WERI-Rb-1 (cell line): ENCODE measurements around the gene RPUSD4.
A peak's percentile ranks its signal among the peaks of the same experiment; 100 is the strongest.

Experiments
- DNase-seq: peaks from one replicate; pipeline ENCODE4 v3.0.0-alpha.2; 2020
- H3K27ac ChIP-seq: fragments of 250-450 bp; sonication (Bioruptor Pico); 2 replicates; pipeline ENCODE4 v1.5.1; 2020; ENCODE audit warnings: mild to moderate bottlenecking, moderate library complexity
- H3K27me3 ChIP-seq: fragments of 250-450 bp; sonication (Bioruptor Pico); 2 replicates; pipeline ENCODE4 v1.5.1; 2021; ENCODE audit warnings: mild to moderate bottlenecking, low read depth, moderate library complexity; ENCODE audit not compliant: insufficient read depth, severe bottlenecking
- H3K36me3 ChIP-seq: fragments of 250-450 bp; sonication (Bioruptor Pico); 2 replicates; pipeline ENCODE4 v1.5.1; 2020; ENCODE audit warnings: mild to moderate bottlenecking, moderate library complexity
- H3K4me3 ChIP-seq: 2 replicates; pipeline ENCODE4 v1.5.1; 2011; ENCODE audit warnings: low read depth, mild to moderate bottlenecking, control low read depth, low read length
- H3K9me3 ChIP-seq: fragments of 250-450 bp; sonication (Bioruptor Pico); 2 replicates; pipeline ENCODE4 v1.5.1; 2021; ENCODE audit warnings: mild to moderate bottlenecking, moderate library complexity; ENCODE audit not compliant: severe bottlenecking
- CTCF ChIP-seq: IDR thresholded peaks from 2 replicates; pipeline ENCODE4 v1.5.1; 2011; ENCODE audit warnings: low read depth, mild to moderate bottlenecking, control low read depth, inconsistent platforms, low read length

RPUSD4 gene

GRCh38 chr11:126188332-126189108, 22.9 kb downstream of the RPUSD4 start:
- Histone ChIP-seq H3K27me3 (no peaks in the 10 kb centered on the region), H3K9me3 (no peaks in the 10 kb centered on the region), H3K4me3 (no peak overlapping the region), H3K36me3 (peaks cover 23% of the 10 kb centered on the region), H3K27ac (no peak overlapping the region)
- DNase-seq = no peak
- no peak for TF ChIP-seq CTCF

GRCh38 chr11:126186708-126187529, 24.5 kb downstream of the RPUSD4 start:
- peak; percentile 30; the same call in 1 of the 2 replicates for TF ChIP-seq CTCF
- Histone ChIP-seq H3K9me3 (no peaks in the 10 kb centered on the region), H3K27ac (peak overlapping the region; percentile 50; the same call in 1 of the 2 replicates), H3K36me3 (peaks cover 12% of the 10 kb centered on the region; the same call in 1 of the 2 replicates), H3K27me3 (no peaks in the 10 kb centered on the region), H3K4me3 (no peak overlapping the region)
- DNase-seq = peak; percentile 22

GRCh38 chr11:126186025-126186698, 25.3 kb downstream of the RPUSD4 start:
- H3K27ac ChIP-seq = peak overlapping the region; percentile 50; the same call in 1 of the 2 replicates
- H3K4me3 ChIP-seq = no peak overlapping the region
- peak; percentile 41 for DNase-seq
- no peak for TF ChIP-seq CTCF
- peaks cover 4% of the 10 kb centered on the region; the same call in 1 of the 2 replicates for H3K36me3 ChIP-seq
- no peaks in the 10 kb centered on the region for H3K9me3 ChIP-seq
- H3K27me3 ChIP-seq = no peaks in the 10 kb centered on the region

- DNase-seq = no peak
- no peak for TF ChIP-seq CTCF
- no peak overlapping the region for H3K27ac ChIP-seq
Observed at GRCh38 chr11:126185259-126186024, 26.0 kb downstream of the RPUSD4 start.

GRCh38 chr11:126182787-126183445, 28.5 kb downstream of the RPUSD4 start:
- Histone ChIP-seq H3K27me3 (no peaks in the 10 kb centered on the region), H3K4me3 (no peak overlapping the region), H3K9me3 (no peaks in the 10 kb centered on the region), H3K36me3 (no peaks in the 10 kb centered on the region), H3K27ac (no peak overlapping the region)
- TF ChIP-seq CTCF = no peak
- DNase-seq = no peak

More at GRCh38 chr11:126185259-126186024, 26.0 kb downstream of the RPUSD4 start:
- Histone ChIP-seq H3K4me3 (no peak overlapping the region), H3K27me3 (no peaks in the 10 kb centered on the region), H3K9me3 (no peaks in the 10 kb centered on the region), H3K36me3 (no peaks in the 10 kb centered on the region; the same call in 1 of the 2 replicates)
